Fibroblast of the aortic adventitia (primary cell): ENCODE results near the gene TMEM266. TPM values are rescaled to one million over a fixed set of nuclear protein-coding genes. Genes with fewer than 3 reads are reported as not detected.

Source experiments
- DNase-seq: peaks from one replicate; pipeline ENCODE4 v3.0.0-alpha.2; 2010; ENCODE audit warnings: low read depth
- H3K4me3 ChIP-seq: 2 replicates; pipeline ENCODE4 v1.5.1; 2011; ENCODE audit warnings: low read depth, mild to moderate bottlenecking, control low read depth, low read length, moderate library complexity
- total RNA-seq: library from RNA; depleted of rRNA; stranded (reverse); fragments of >200 nt; gene quantifications from 2 replicates; pipeline ENCODE4 v1.2.3, GENCODE V29; 2012; ENCODE audit warnings: low replicate concordance
- TF ChIP-seq, protein P1 (sequence below): IDR thresholded peaks from 2 replicates; pipeline ENCODE4 v1.5.1; 2011; ENCODE audit warnings: mild to moderate bottlenecking, low read length, control low read depth, inconsistent platforms; ENCODE audit not compliant: insufficient read depth

The TMEM266 gene
- total RNA-seq, 1 donor: 0.09 TPM

DNA sequence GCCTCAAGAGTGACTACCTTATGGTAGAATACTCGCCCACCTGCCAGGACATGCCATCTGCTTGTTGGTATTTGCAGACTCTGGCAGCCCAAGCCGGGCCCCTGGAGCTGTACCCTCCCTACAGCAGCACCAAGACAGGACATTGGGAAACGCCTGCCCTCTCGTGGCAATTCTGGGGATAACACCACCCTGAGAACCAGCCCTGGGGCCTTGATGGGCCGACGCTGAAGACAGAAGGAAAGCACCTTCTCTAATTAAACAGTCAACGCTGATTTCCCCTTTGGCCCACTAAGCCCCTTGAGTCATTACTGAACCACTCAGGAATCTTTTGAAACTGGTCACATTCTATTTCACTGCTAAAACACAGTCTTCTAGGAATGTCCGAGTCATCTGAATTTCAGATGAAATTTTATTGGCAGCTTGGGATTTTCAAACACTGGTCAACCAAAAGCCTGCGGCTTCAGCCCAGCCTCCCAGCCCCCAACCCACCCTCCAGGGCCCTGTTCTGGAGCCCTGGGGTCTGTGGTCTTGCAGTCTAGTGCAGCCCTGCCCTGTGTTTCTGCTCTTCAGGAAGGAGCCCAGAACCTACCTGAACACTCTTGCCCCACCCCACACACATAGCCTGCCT lies 91.3 kb downstream of the TMEM266 start:
- H3K4me3 ChIP-seq: no peak overlapping the region
- TF ChIP-seq, protein P1, sequence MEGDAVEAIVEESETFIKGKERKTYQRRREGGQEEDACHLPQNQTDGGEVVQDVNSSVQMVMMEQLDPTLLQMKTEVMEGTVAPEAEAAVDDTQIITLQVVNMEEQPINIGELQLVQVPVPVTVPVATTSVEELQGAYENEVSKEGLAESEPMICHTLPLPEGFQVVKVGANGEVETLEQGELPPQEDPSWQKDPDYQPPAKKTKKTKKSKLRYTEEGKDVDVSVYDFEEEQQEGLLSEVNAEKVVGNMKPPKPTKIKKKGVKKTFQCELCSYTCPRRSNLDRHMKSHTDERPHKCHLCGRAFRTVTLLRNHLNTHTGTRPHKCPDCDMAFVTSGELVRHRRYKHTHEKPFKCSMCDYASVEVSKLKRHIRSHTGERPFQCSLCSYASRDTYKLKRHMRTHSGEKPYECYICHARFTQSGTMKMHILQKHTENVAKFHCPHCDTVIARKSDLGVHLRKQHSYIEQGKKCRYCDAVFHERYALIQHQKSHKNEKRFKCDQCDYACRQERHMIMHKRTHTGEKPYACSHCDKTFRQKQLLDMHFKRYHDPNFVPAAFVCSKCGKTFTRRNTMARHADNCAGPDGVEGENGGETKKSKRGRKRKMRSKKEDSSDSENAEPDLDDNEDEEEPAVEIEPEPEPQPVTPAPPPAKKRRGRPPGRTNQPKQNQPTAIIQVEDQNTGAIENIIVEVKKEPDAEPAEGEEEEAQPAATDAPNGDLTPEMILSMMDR: peak; percentile 90
- peak; percentile 66 for DNase-seq

DNA sequence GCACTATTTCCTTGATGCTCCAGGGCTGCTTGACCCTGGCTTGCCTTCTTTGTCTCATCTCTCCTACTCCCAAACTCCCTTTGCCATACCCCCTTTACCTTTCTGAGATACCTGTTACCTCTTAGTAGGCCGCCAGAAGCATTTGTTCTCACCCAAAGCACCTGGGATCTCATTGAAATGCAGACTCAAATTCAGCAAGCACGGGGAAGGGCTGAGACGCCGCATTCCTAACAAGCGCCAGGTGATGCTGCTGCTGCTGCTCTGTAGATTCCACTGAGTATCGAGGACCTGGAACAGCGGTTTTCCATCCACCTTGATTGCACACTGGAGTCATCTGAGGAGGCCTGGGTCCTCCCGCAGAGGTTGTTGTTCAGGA lies 91.8 kb downstream of the TMEM266 start:
- H3K4me3 ChIP-seq: no peak overlapping the region
- DNase-seq: no peak
- TF ChIP-seq, protein P1: no peak

DNA sequence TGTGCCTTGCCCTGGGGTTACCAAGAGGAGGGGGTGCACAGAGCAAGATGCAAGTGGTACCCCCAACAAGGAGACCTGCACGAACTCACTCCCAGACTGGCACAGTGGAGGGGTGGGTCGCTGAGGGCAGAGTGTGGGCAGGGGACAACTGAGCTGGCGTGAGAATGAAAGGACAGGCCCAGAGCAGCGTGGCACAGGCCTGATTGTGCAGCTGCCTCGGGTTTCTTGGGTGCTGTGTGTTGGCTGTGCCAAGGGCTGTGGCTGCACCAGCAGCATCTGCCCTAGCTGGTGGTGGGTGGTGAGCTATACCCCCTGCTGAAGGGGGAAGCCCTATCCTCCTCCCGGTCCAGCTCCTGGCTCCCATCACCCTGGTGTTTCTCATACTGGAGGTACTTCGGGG lies 92.4 kb downstream of the TMEM266 start:
- TF ChIP-seq, protein P1: no peak
- no peak for DNase-seq
- no peak overlapping the region for H3K4me3 ChIP-seq

DNA sequence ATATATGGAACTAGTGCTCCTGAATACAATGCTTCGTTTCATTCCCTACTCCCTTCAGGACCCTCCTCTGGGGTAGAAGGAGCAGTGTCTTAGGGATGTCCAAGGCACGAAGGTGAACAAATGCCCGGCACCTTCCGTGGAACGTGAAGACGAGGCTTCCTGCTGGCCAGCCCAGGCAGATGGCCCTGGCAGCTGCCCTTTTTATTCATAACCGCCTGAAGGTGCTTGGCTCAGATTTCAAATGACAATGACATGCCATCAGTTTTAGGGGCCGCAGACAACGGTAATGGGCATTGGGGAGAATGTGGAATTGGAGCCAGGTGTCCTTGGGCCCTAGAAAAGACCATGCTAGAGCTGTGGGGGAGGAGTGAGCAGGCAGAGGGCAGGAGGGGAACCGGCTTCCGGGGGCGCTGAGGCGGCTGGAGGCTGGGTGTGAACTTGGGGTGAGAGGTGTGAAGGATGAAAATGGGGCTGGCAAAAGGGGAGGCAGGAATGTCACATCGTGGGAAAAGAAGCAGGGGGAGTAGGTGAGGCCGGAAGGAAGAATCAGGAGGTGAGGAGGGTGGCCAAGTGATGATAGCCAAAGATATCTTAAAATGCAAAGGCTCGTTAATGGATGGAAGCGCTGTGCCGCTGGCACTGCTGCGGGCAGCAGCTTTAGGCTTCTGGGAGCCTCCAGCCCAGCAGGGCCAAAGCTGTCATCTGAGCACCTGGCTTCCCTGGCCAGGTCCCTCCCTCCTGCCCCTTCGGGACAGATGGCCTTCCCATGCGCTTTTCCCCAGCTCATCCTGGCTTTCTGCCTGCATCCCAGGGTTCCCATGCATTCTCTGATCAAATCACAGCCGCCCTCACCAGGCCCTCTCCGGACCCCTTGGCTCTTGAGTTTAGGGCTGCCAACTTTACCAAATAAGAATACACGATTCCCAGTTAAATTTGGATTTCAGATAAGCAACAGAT lies 93.7 kb downstream of the TMEM266 start:
- H3K4me3 ChIP-seq: no peak overlapping the region
- TF ChIP-seq, protein P1: no peak
- DNase-seq: no peak

DNA sequence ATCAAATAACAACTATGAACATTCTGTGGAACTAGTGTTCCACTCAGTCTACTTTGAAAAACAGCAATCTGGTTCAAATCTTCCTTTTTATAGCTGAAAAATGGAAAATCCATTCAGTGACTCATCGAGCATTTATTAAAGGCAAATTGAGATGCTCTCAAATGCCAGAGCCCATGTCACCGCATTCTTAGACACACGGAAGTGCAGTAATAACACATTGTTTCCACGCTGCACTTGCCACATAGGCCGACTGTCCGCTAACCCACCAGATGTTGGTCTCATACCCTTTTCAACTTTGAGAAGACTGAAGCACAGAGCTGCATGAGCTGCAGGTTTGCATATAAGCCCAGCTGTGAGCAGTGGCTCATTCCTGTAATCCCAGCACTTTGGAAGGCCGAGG lies 95.9 kb downstream of the TMEM266 start:
- H3K4me3 ChIP-seq: no peak overlapping the region
- DNase-seq: no peak

DNA sequence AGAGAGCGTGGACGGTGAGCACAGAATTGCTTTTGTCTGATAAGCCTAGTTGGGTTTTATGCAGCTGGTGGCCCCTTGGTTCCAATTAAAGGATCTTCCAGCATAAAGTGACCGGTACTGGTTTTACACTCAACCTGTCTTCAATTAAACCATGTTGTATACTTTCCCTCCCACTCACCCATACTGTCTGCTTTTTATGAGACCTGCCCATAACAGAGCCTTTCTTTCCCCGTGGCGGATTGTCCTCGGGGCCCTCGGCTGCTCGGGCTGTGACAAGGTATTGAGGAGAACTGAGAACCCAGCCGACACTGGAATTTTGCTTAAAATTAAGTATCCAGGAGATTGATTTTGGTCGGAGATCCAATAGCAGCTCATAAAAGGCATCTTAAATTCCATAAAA lies 98.4 kb downstream of the TMEM266 start:
- TF ChIP-seq, protein P1: no peak
- DNase-seq: no peak

More for the DNA sequence above, 95.9 kb downstream of the TMEM266 start:
- TF ChIP-seq, protein P1: no peak

More for the DNA sequence above, 98.4 kb downstream of the TMEM266 start:
- no peak overlapping the region for H3K4me3 ChIP-seq
